ENCODE measurements around the gene SLC22A4.

The SLC22A4 gene

DNA sequence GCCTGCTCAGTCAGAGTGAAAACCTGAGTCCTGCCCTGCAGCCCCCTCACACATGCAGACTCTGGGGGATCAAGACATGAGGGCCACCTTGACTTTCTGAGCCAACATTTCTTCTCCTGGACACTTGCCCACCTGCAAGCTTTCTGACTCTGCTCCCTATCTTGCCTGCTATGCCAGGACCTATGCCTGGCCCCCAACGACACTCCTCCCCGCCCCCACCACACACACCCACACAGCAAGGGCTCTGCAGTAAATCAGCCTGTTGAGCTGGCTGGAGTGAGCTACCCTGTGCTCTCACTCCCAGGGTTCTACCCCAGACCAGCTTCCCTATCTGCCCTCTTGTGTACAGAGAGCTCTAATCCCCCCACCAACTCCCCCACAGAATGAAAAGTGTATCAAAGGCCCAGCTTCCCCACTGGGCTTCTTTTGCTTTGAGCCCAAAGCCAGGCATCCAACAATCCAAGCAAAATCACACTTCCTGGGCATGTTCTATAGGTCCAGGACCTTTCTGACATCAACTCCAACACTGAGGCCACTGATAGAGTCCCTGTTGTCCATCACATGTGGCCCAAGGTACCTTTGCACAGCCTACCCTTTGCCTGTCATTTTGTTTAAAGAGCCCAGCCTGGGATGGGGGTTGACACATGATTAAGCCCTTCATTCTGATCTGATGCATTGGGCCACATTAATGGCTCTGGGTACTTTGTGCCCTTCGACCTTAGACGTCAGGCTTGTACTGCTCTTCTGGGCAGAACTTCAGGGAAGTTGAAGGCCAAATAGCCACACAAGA is 29.5 kb upstream of the SLC22A4 start:
- Histone ChIP-seq H3K9ac (ENCODE audit: low read depth, low read length) (no peak overlapping the region), H3K9me3 (ENCODE audit: control insufficient read depth, insufficient read depth, low read length) (no peaks in the 10 kb centered on the region), H3K36me3 (ENCODE audit: control insufficient read depth, insufficient read depth, low read length) (no peaks in the 10 kb centered on the region), H3K4me1 (ENCODE audit: control insufficient read depth, insufficient read depth, low read length) (no peaks in the 10 kb centered on the region), H3K27me3 (ENCODE audit: control insufficient read depth, insufficient read depth, low read length) (no peaks in the 10 kb centered on the region), H3K4me3 (ENCODE audit: low read depth, low read length) (no peak overlapping the region)

- Histone ChIP-seq H3K27me3 (ENCODE audit: control insufficient read depth, insufficient read depth, low read length) (no peaks in the 10 kb centered on the region), H3K9ac (ENCODE audit: low read depth, low read length) (no peak overlapping the region), H3K4me3 (ENCODE audit: low read depth, low read length) (no peak overlapping the region), H3K36me3 (ENCODE audit: control insufficient read depth, insufficient read depth, low read length) (no peaks in the 10 kb centered on the region), H3K4me1 (ENCODE audit: control insufficient read depth, insufficient read depth, low read length) (no peaks in the 10 kb centered on the region), H3K9me3 (ENCODE audit: control insufficient read depth, insufficient read depth, low read length) (no peaks in the 10 kb centered on the region)
These were observed 28.7 kb upstream of the SLC22A4 start for GRCh38 chr5:132265336-132266030.

GRCh38 chr5:132266031-132266835 is 28.0 kb upstream of the SLC22A4 start:
- no peaks in the 10 kb centered on the region for H3K4me1 ChIP-seq (ENCODE audit: control insufficient read depth, insufficient read depth, low read length)
- no peaks in the 10 kb centered on the region for H3K36me3 ChIP-seq (ENCODE audit: control insufficient read depth, insufficient read depth, low read length)
- H3K9ac ChIP-seq (ENCODE audit: low read depth, low read length), result no peak overlapping the region

DNA sequence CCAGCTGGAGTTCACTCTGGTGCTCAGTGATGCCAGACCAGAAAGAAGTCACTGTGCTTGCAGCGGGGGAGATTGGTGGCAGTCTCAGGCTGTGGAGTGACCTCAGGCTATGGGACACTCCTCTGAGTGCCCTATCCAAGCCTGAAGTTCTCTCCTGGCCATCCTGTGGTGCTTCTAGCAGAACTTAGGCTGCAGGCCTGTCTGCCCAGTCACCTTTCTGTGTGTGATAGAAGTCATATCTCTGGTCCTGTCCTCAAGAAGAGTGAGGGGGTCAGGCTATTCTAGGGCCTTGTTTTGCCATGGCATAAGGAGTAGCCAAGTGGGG is 27.4 kb upstream of the SLC22A4 start:
- Histone ChIP-seq H3K4me1 (ENCODE audit: control insufficient read depth, insufficient read depth, low read length) (no peaks in the 10 kb centered on the region), H3K36me3 (ENCODE audit: control insufficient read depth, insufficient read depth, low read length) (no peaks in the 10 kb centered on the region), H3K9ac (ENCODE audit: low read depth, low read length) (no peak overlapping the region)

More at GRCh38 chr5:132266031-132266835, 28.0 kb upstream of the SLC22A4 start:
- Histone ChIP-seq H3K9me3 (ENCODE audit: control insufficient read depth, insufficient read depth, low read length) (no peaks in the 10 kb centered on the region), H3K4me3 (ENCODE audit: low read depth, low read length) (no peak overlapping the region), H3K27me3 (ENCODE audit: control insufficient read depth, insufficient read depth, low read length) (no peaks in the 10 kb centered on the region)

GRCh38 chr5:132267166-132267739 is 26.9 kb upstream of the SLC22A4 start:
- no peaks in the 10 kb centered on the region for H3K36me3 ChIP-seq (ENCODE audit: control insufficient read depth, insufficient read depth, low read length)
- H3K27me3 ChIP-seq (ENCODE audit: control insufficient read depth, insufficient read depth, low read length), result no peaks in the 10 kb centered on the region
- no peak overlapping the region for H3K9ac ChIP-seq (ENCODE audit: low read depth, low read length)
- H3K4me3 ChIP-seq (ENCODE audit: low read depth, low read length), result no peak overlapping the region
- no peaks in the 10 kb centered on the region for H3K9me3 ChIP-seq (ENCODE audit: control insufficient read depth, insufficient read depth, low read length)
- H3K4me1 ChIP-seq (ENCODE audit: control insufficient read depth, insufficient read depth, low read length), result no peaks in the 10 kb centered on the region

More for the DNA sequence above, 27.4 kb upstream of the SLC22A4 start:
- Histone ChIP-seq H3K4me3 (ENCODE audit: low read depth, low read length) (no peak overlapping the region), H3K27me3 (ENCODE audit: control insufficient read depth, insufficient read depth, low read length) (no peaks in the 10 kb centered on the region), H3K9me3 (ENCODE audit: control insufficient read depth, insufficient read depth, low read length) (no peaks in the 10 kb centered on the region)

DNA sequence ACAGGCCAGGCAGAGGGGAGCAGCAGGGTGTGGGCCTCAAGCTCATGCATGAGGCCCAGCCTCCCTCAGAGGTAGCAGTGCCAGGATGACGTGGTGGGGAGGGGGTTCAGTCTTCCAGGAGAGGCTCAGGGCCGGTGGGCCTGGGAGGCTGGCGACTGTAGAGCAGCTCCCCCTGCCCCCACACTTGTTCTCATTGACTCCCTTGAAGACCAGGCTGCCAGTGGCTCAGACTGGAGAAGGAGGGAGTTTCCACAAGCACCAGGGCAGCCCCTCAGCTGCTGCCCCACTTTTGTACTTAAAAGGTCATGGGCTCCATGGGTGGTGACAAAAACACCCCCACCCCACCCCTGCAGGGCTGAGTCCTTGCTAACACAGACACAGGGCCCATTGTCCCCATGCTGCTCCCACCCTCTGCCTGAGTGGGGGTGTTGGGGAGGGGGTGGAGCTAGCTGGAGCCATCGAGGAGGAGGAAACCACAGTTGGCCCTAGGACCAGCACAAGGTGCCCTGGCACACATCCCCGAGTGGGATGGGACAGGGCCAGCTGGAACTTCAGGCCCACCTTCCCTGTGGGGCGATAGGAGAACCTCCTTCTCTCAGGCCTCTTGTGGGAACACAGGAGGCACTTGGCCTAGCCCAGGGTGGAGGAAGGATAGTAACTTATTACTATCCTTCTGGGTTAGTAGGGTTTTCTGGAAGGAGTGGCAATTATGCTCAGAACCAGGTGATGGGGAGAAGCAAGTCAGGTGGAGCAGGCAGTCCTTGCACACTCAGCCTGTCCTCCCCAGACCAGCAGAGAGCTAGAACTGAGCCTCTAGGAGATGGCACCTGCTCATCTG is 26.0 kb upstream of the SLC22A4 start:
- Histone ChIP-seq H3K4me1 (ENCODE audit: control insufficient read depth, insufficient read depth, low read length) (no peaks in the 10 kb centered on the region), H3K4me3 (ENCODE audit: low read depth, low read length) (no peak overlapping the region), H3K27me3 (ENCODE audit: control insufficient read depth, insufficient read depth, low read length) (no peaks in the 10 kb centered on the region), H3K36me3 (ENCODE audit: control insufficient read depth, insufficient read depth, low read length) (no peaks in the 10 kb centered on the region), H3K9ac (ENCODE audit: low read depth, low read length) (no peak overlapping the region), H3K9me3 (ENCODE audit: control insufficient read depth, insufficient read depth, low read length) (no peaks in the 10 kb centered on the region)

DNA sequence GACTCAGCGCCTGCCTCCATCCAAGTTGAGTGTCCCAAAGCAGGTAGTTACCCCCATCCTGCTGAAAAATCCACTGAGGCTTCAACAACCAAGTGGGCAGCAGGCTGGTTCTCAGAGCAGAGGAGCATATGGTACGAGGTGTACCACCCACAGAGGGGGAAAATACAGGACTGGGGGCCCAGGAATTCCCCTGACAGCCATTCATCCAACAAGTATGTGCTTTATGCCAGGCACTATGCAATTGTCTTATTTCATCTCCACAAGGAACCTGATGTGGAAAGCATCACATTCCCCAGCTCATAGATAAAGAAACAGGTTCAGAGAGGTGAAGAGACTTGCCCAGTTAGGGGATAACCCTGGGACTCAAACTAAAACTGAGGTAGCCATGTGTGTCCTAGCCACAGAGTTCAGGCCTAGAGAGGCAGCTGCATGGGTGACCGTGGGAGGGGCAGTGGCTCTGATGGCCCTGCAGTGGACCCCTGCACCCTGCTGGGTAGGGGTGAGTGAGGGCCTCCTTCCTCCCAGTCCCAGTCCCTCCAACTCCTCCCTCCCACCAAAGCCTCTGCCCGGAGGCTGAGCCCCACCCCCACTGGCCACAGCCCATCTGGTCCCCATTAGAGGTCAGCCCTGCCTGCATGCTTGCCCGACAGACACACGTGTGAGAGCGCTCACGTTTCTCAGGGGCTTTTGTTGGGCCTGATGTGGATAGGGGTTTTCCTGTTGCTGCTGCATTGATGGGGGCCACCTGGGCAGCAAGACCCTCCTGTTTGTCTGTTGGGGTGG is 25.2 kb upstream of the SLC22A4 start:
- Histone ChIP-seq H3K9ac (ENCODE audit: low read depth, low read length) (no peak overlapping the region), H3K36me3 (ENCODE audit: control insufficient read depth, insufficient read depth, low read length) (no peaks in the 10 kb centered on the region), H3K4me3 (ENCODE audit: low read depth, low read length) (no peak overlapping the region), H3K4me1 (ENCODE audit: control insufficient read depth, insufficient read depth, low read length) (no peaks in the 10 kb centered on the region), H3K9me3 (ENCODE audit: control insufficient read depth, insufficient read depth, low read length) (no peaks in the 10 kb centered on the region), H3K27me3 (ENCODE audit: control insufficient read depth, insufficient read depth, low read length) (no peaks in the 10 kb centered on the region)

DNA sequence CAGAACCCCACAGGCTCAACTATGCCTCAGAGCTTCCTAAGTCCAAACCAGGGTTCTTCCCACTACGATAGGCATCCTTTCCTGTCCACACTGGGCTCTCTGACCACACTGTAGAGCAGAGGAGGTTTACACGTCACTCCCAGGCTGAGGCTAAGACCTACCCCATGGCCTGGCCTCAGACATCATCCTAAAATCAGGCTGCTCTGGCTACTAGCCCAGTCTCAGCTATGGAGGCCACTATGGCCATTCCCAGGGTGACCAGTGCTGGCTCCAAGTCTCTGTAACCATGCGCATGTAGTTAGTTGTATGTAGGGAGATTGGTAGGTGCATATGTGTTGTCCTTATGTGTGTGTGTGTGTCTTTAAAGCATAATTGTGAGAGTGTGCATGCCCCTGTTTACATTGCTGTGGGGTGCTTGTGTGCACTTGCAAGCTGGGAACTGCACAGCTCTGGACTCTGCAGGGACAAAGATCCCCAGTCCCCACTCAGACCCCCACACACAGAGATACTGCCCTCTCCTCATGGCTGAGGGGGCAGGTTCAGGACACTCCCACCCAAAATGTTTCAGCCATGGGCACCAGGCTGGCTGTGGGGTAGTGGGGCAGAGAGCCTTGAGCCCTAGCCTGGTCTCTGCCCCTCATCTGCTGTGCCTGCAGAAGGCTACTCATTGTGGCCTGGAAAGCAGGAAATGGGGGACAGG is 24.4 kb upstream of the SLC22A4 start:
- Histone ChIP-seq H3K27me3 (ENCODE audit: control insufficient read depth, insufficient read depth, low read length) (no peaks in the 10 kb centered on the region), H3K4me1 (ENCODE audit: control insufficient read depth, insufficient read depth, low read length) (no peaks in the 10 kb centered on the region), H3K9me3 (ENCODE audit: control insufficient read depth, insufficient read depth, low read length) (no peaks in the 10 kb centered on the region), H3K9ac (ENCODE audit: low read depth, low read length) (no peak overlapping the region), H3K36me3 (ENCODE audit: control insufficient read depth, insufficient read depth, low read length) (no peaks in the 10 kb centered on the region), H3K4me3 (ENCODE audit: low read depth, low read length) (no peak overlapping the region)

GRCh38 chr5:132270335-132270665 is 23.9 kb upstream of the SLC22A4 start:
- H3K9ac ChIP-seq (ENCODE audit: low read depth, low read length), result no peak overlapping the region
- H3K4me1 ChIP-seq (ENCODE audit: control insufficient read depth, insufficient read depth, low read length), result no peaks in the 10 kb centered on the region
- no peak overlapping the region for H3K4me3 ChIP-seq (ENCODE audit: low read depth, low read length)
- no peaks in the 10 kb centered on the region for H3K36me3 ChIP-seq (ENCODE audit: control insufficient read depth, insufficient read depth, low read length)
- no peaks in the 10 kb centered on the region for H3K27me3 ChIP-seq (ENCODE audit: control insufficient read depth, insufficient read depth, low read length)
- no peaks in the 10 kb centered on the region for H3K9me3 ChIP-seq (ENCODE audit: control insufficient read depth, insufficient read depth, low read length)

DNA sequence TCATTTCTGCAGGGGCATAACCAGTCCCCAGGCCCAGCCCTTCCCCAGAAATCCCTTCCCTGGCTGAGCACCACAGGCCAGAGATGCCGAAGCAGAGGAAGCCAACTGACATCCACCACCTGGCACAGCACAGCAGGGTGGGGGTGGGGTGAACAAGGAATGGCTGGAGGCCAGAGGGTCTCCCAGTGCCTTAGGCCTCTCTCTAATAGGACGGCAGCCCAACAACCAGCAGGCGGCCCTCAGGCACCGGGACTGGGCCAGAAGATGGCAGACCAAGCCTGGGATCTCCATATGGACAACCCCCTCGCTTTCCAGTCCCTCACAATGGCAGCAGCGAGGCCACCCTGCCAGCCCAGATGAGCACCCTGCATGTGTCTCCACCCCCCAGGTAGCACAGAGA is 23.5 kb upstream of the SLC22A4 start:
- H3K27me3 ChIP-seq (ENCODE audit: control insufficient read depth, insufficient read depth, low read length), result no peaks in the 10 kb centered on the region
- no peaks in the 10 kb centered on the region for H3K9me3 ChIP-seq (ENCODE audit: control insufficient read depth, insufficient read depth, low read length)
- no peak overlapping the region for H3K9ac ChIP-seq (ENCODE audit: low read depth, low read length)
- H3K36me3 ChIP-seq (ENCODE audit: control insufficient read depth, insufficient read depth, low read length), result no peaks in the 10 kb centered on the region
- H3K4me3 ChIP-seq (ENCODE audit: low read depth, low read length), result no peak overlapping the region
- H3K4me1 ChIP-seq (ENCODE audit: control insufficient read depth, insufficient read depth, low read length), result no peaks in the 10 kb centered on the region

Data from iPS-15b (cell line).